Islet of Langerhans (tissue), 1 donor: ENCODE results near the gene TOMM70.
"Not testable (repeated sequence)": the region's sequence is repeated elsewhere in the genome, so short reads cannot be mapped to it uniquely, and the experiment has no call there.

ENCODE experiments used
- FAIRE-seq: peaks from one replicate; lab custom pipeline; 2011; peaks lifted over from hg19 to GRCh38; lab: Jason Lieb, UNC

Gene TOMM70

GRCh38 chr3:100361897-100362296, 39.0 kb downstream of the TOMM70 start:
- no peak for FAIRE-seq

GRCh38 chr3:100360757-100361496, 40.0 kb downstream of the TOMM70 start:
- no peak for FAIRE-seq

- FAIRE-seq = no peak
These were observed 41.9 kb downstream of the TOMM70 start for GRCh38 chr3:100359035-100359434.

GRCh38 chr3:100358413-100358812, 42.5 kb downstream of the TOMM70 start:
- no peak for FAIRE-seq

GRCh38 chr3:100354850-100355249, 46.0 kb downstream of the TOMM70 start:
- FAIRE-seq = no peak

- no peak for FAIRE-seq
These were observed 48.3 kb downstream of the TOMM70 start for GRCh38 chr3:100352296-100353231.

GRCh38 chr3:100351770-100352169, 49.1 kb downstream of the TOMM70 start:
- not testable (repeated sequence) for FAIRE-seq

GRCh38 chr3:100348727-100349126, 52.2 kb downstream of the TOMM70 start:
- FAIRE-seq = no peak

- FAIRE-seq = no peak
These were observed 60.4 kb downstream of the TOMM70 start for GRCh38 chr3:100340527-100340926.

- FAIRE-seq = no peak
These were observed 61.1 kb downstream of the TOMM70 start for GRCh38 chr3:100339786-100340185.

GRCh38 chr3:100338911-100339310, 62.0 kb downstream of the TOMM70 start:
- FAIRE-seq = no peak

GRCh38 chr3:100336229-100336628, 64.7 kb downstream of the TOMM70 start:
- not testable (repeated sequence) for FAIRE-seq

GRCh38 chr3:100335434-100335833, 65.5 kb downstream of the TOMM70 start:
- no peak for FAIRE-seq

- no peak for FAIRE-seq
These were observed 66.2 kb downstream of the TOMM70 start, which contains the start of gene NIT2 for GRCh38 chr3:100334488-100335351. TSS of gene NIT2 (plus strand) at chr3:100334757. CDS start at chr3:100334792, 35 bp downstream.

- FAIRE-seq = no peak
These were observed 66.9 kb downstream of the TOMM70 start for GRCh38 chr3:100333970-100334487.

GRCh38 chr3:100333051-100333450, 67.8 kb downstream of the TOMM70 start:
- no peak for FAIRE-seq

GRCh38 chr3:100331660-100332059, 69.2 kb downstream of the TOMM70 start:
- no peak for FAIRE-seq

- no peak for FAIRE-seq
These were observed 70.2 kb downstream of the TOMM70 start for GRCh38 chr3:100330651-100331050.

GRCh38 chr3:100329800-100330489, 70.9 kb downstream of the TOMM70 start:
- no peak for FAIRE-seq

GRCh38 chr3:100327377-100327776, 73.5 kb downstream of the TOMM70 start:
- not testable (repeated sequence) for FAIRE-seq

GRCh38 chr3:100325827-100326226, 75.1 kb downstream of the TOMM70 start:
- no peak for FAIRE-seq
